PC-3 (cell line): Measurements from ENCODE around the gene TMEM117. TPM values are rescaled to one million over a fixed set of nuclear protein-coding genes. Genes with fewer than 3 reads are reported as not detected.
A peak's percentile ranks its signal among the peaks of the same experiment; 100 is the strongest.

Source experiments
- ATAC-seq: fragments of 200-7000 bp; cut with Tn5 transposase; 2 replicates; pipeline ENCODE4 v1.9.1; 2020; ENCODE audit warnings: mild to moderate bottlenecking, moderate library complexity
- BruUV-seq: library from RNA; stranded (reverse); fragments of 400-500 nt; replicated peaks from 2 replicates; lab custom pipeline; 2021; lab: Mats Ljungman, UMichigan
- CTCF ChIA-PET: fragments of 300-600 bp; sonication (Branson Sonifier 250); formaldehyde crosslinking; loops from one replicate; lab custom pipeline; 2022; ENCODE audit warnings: antibody characterized with exemption; lab: Charles Lee
- POLR2A ChIA-PET: fragments of 300-600 bp; sonication (Branson Sonifier 250); formaldehyde crosslinking; loops from one replicate; lab custom pipeline; 2022; ENCODE audit warnings: antibody characterized with exemption; ENCODE audit not compliant: unreplicated experiment; lab: Charles Lee
- DNase-seq: peaks from one replicate; pipeline ENCODE4 v3.0.0-alpha.2; 2015
- H2AFZ ChIP-seq: fragments of 300-600 bp; sonication (generic); 2 replicates; pipeline ENCODE4 v1.6.0; 2016; ENCODE audit warnings: antibody characterized with exemption, low read length
- H3F3A ChIP-seq: fragments of 300-600 bp; sonication (generic); one replicate; pipeline ENCODE4 v1.6.0; 2017; ENCODE audit warnings: antibody characterized with exemption, low read length, control low read depth, mild to moderate bottlenecking; ENCODE audit not compliant: unreplicated experiment
- H3K27ac ChIP-seq: fragments of 300-600 bp; sonication (generic); 2 replicates; pipeline ENCODE4 v1.5.1; 2016; ENCODE audit warnings: mild to moderate bottlenecking, low read length
- H3K27me3 ChIP-seq: fragments of 300-600 bp; sonication (generic); 2 replicates; pipeline ENCODE4 v1.6.1; 2016; ENCODE audit warnings: low read length, mixed read lengths
- H3K36me3 ChIP-seq: fragments of 300-600 bp; sonication (generic); 2 replicates; pipeline ENCODE4 v1.6.1; 2016; ENCODE audit warnings: low read depth, mixed run types, low read length, mixed read lengths
- H3K4me1 ChIP-seq: fragments of 300-600 bp; sonication (generic); 2 replicates; pipeline ENCODE4 v1.5.1; 2016; ENCODE audit warnings: low read length; ENCODE audit not compliant: insufficient read depth
- H3K4me2 ChIP-seq: fragments of 300-600 bp; sonication (generic); 2 replicates; pipeline ENCODE4 v1.6.0; 2016; ENCODE audit warnings: low read length
- H3K4me3 ChIP-seq: fragments of 300-600 bp; sonication (generic); 2 replicates; pipeline ENCODE4 v1.5.1; 2016; ENCODE audit warnings: mild to moderate bottlenecking, low read length, mixed read lengths
- H3K79me2 ChIP-seq: fragments of 300-600 bp; sonication (generic); 2 replicates; pipeline ENCODE4 v1.6.1; 2017; ENCODE audit warnings: low read length, mixed read lengths
- H3K9ac ChIP-seq: fragments of 300-600 bp; sonication (generic); 2 replicates; pipeline ENCODE4 v1.6.0; 2016; ENCODE audit warnings: mild to moderate bottlenecking, low read length
- H3K9me2 ChIP-seq: fragments of 300-600 bp; sonication (generic); replicated peaks from 2 replicates; pipeline ENCODE4 v1.6.1; 2016; ENCODE audit warnings: mixed run types, low read length, mixed read lengths
- H3K9me3 ChIP-seq: fragments of 300-600 bp; sonication (generic); 2 replicates; pipeline ENCODE4 v1.6.1; 2016; ENCODE audit warnings: low read length, mixed read lengths
- H4K20me1 ChIP-seq: fragments of 300-600 bp; sonication (generic); 2 replicates; pipeline ENCODE4 v1.6.1; 2016; ENCODE audit warnings: low read length, mixed read lengths
- CTCF ChIP-seq: fragments of 300-600 bp; sonication (generic); conservative IDR thresholded peaks from 2 replicates; pipeline ENCODE4 v1.5.1; 2017; ENCODE audit warnings: antibody characterized with exemption, low read depth, mild to moderate bottlenecking, low read length
- EZH2 ChIP-seq: fragments of 300-600 bp; sonication (generic); IDR thresholded peaks from one replicate; pipeline ENCODE4 v1.6.1; 2017; ENCODE audit warnings: antibody characterized with exemption, mild to moderate bottlenecking, low read length; ENCODE audit not compliant: unreplicated experiment
- EZH2phosphoT487 ChIP-seq: fragments of 300-600 bp; sonication (generic); IDR thresholded peaks from 2 replicates; pipeline ENCODE4 v1.6.1; 2018; ENCODE audit warnings: mild to moderate bottlenecking, antibody characterized with exemption, low read length, borderline replicate concordance
- intact Hi-C: fragments of 100-400 bp; cut with micrococcal nuclease; formaldehyde crosslinking; loops from 2 replicates; pipeline ENCODE4 v1.9.0; 2023
- total RNA-seq: library from RNA; depleted of rRNA; stranded (reverse); fragments of >200 nt; gene quantifications from 2 replicates; pipeline ENCODE4 v1.2.3, GENCODE V29; 2014

The TMEM117 gene
- total RNA-seq, 1 experiment from 2014 or later, result 9.0 TPM

- ATAC-seq (peak; percentile 70), DNase-seq (peak; percentile 79)
- CTCF ChIA-PET, result interaction anchor here (0.5 to 1.3 kb wide), 7 partner anchors 23 to 915 kb away, joined by 3 to 17 read pairs (median 3); no protein-coding TSS in a partner anchor
- Histone ChIP-seq H3K27me3 (no peaks in the 10 kb centered on the region), H3K9me3 (no peaks in the 10 kb centered on the region), H3F3A (no peaks in the 10 kb centered on the region), H3K9me2 (no peaks in the 10 kb centered on the region), H3K79me2 (no peaks in the 10 kb centered on the region), H3K4me1 (no peaks in the 10 kb centered on the region), H4K20me1 (no peaks in the 10 kb centered on the region), H2AFZ (no peak overlapping the region), H3K9ac (no peak overlapping the region), H3K4me3 (no peak overlapping the region), H3K36me3 (no peaks in the 10 kb centered on the region), H3K27ac (no peak overlapping the region), H3K4me2 (no peak overlapping the region)
- BruUV-seq, result no TSS peak
- TF ChIP-seq EZH2phosphoT487, result no peak
- peak; percentile 73 for TF ChIP-seq CTCF
- intact Hi-C loops, result loop anchor here (1.0 to 5.0 kb wide), 6 partner anchors 58 to 916 kb away; no protein-coding TSS in a partner anchor
- POLR2A ChIA-PET, result no interaction called here
Measured at GRCh38 chr12:44015333-44015941, 179.6 kb downstream of the TMEM117 start.

- POLR2A ChIA-PET, result no interaction called here
- Histone ChIP-seq H3K27ac (no peak overlapping the region), H2AFZ (no peak overlapping the region), H3K9me3 (no peaks in the 10 kb centered on the region), H3K4me2 (no peak overlapping the region), H3K27me3 (no peaks in the 10 kb centered on the region), H3K4me1 (no peaks in the 10 kb centered on the region), H4K20me1 (no peaks in the 10 kb centered on the region), H3K4me3 (no peak overlapping the region), H3K9me2 (no peaks in the 10 kb centered on the region), H3K36me3 (no peaks in the 10 kb centered on the region), H3K79me2 (no peaks in the 10 kb centered on the region), H3F3A (no peaks in the 10 kb centered on the region), H3K9ac (no peak overlapping the region)
- TF ChIP-seq EZH2phosphoT487 (no peak), EZH2 (no peak), CTCF (no peak)
- intact Hi-C loops, result loop anchor here (5.0 kb wide), 2 partner anchors 60 to 370 kb away; no protein-coding TSS in a partner anchor
- no peak for DNase-seq
- CTCF ChIA-PET, result no interaction called here
- ATAC-seq, result no peak
- no TSS peak for BruUV-seq
Measured at GRCh38 chr12:44017216-44017615, 181.3 kb downstream of the TMEM117 start.

- Histone ChIP-seq H3K79me2 (no peaks in the 10 kb centered on the region), H3K4me2 (no peak overlapping the region), H2AFZ (no peak overlapping the region), H3K9ac (no peak overlapping the region), H3K9me2 (no peaks in the 10 kb centered on the region), H3K27ac (no peak overlapping the region), H4K20me1 (no peaks in the 10 kb centered on the region), H3K4me1 (no peaks in the 10 kb centered on the region), H3K4me3 (no peak overlapping the region), H3F3A (no peaks in the 10 kb centered on the region), H3K9me3 (no peaks in the 10 kb centered on the region), H3K36me3 (no peaks in the 10 kb centered on the region), H3K27me3 (no peaks in the 10 kb centered on the region)
- no peak for TF ChIP-seq EZH2phosphoT487
- TF ChIP-seq CTCF, result no peak
- no peak for TF ChIP-seq EZH2
- BruUV-seq, result no TSS peak
- intact Hi-C loops, result loop anchor here (5.0 kb wide), 2 partner anchors 62 to 368 kb away; no protein-coding TSS in a partner anchor
- ATAC-seq (no peak), DNase-seq (peak; percentile 14)
- ChIA-PET CTCF (no interaction called here), POLR2A (no interaction called here)
Measured at GRCh38 chr12:44019118-44019517, 183.2 kb downstream of the TMEM117 start.
